HG03064 (cell line): ENCODE measurements around the gene ST8SIA2.
"Not testable (repeated sequence)": the region's sequence is repeated elsewhere in the genome, so short reads cannot be mapped to it uniquely, and the experiment has no call there.

Experiments
- ATAC-seq: cut with Tn5 transposase; IDR thresholded peaks from one replicate; pipeline ENCODE4 v1.9.1; 2021; ENCODE audit warnings: low read depth; ENCODE audit not compliant: unreplicated experiment

Gene ST8SIA2

GRCh38 chr15:92479730-92480129 is 86.0 kb downstream of the ST8SIA2 start:
- ATAC-seq, result not testable (repeated sequence)

GRCh38 chr15:92480361-92480760 is 86.7 kb downstream of the ST8SIA2 start:
- ATAC-seq, result no peak

GRCh38 chr15:92485441-92485840 is 91.8 kb downstream of the ST8SIA2 start:
- no peak for ATAC-seq

- ATAC-seq, result no peak
Measured at GRCh38 chr15:92492551-92493115, 99.0 kb downstream of the ST8SIA2 start.

GRCh38 chr15:92494806-92495336 is 101.2 kb downstream of the ST8SIA2 start:
- ATAC-seq, result no peak

GRCh38 chr15:92495446-92495845 is 101.8 kb downstream of the ST8SIA2 start:
- no peak for ATAC-seq

GRCh38 chr15:92499731-92500530 is 106.2 kb downstream of the ST8SIA2 start:
- ATAC-seq, result no peak

- no peak for ATAC-seq
Measured at GRCh38 chr15:92502336-92502735, 108.7 kb downstream of the ST8SIA2 start.

- no peak for ATAC-seq
Measured at GRCh38 chr15:92502930-92503857, 109.5 kb downstream of the ST8SIA2 start.

- ATAC-seq, result no peak
Measured at GRCh38 chr15:92503889-92504288, 110.2 kb downstream of the ST8SIA2 start.

- no peak for ATAC-seq
Measured at GRCh38 chr15:92505611-92506010, 111.9 kb downstream of the ST8SIA2 start.

- ATAC-seq, result no peak
Measured at GRCh38 chr15:92506506-92506905, 112.8 kb downstream of the ST8SIA2 start.

- no peak for ATAC-seq
Measured at GRCh38 chr15:92510163-92510882, 116.6 kb downstream of the ST8SIA2 start.
